ENCODE data around the gene SALL1.

DNA sequence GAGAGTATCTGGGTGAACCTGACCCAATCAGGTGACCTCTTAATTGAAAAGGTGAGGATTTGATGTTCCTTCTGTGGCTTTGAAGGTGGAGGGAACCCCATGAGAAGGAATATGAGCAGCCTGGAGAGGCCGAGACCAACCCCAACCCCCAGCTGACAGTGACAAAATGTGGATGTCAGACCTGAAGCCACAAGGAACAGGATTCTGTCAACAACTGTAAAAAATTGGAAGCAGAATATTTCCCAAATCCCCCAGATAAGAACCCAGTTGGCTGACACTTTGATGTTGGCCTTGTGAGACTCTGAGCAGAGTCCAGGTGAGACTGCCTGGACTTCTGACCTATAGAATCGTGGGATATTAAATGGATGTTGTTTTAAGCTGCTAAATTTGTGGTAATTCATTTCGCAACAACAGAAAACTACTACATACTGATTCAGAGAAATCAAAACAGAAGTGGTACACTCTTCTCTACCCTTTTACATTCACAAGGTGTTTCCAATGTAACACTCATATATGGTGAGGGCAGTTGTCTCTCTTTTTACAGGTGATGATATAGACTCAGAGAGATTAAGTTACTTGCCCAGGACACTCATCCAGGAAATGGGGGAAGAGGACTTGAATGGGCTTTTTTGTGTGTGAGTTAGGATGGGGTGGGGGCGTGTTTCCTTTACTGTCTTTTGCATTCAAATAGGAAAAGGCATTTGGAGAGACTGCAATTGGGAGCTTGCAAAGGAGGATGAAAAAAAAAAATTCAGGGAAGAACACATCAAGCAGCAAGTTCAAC lies 29.8 kb upstream of the SALL1 start:
- TF ChIP-seq, protein P1, sequence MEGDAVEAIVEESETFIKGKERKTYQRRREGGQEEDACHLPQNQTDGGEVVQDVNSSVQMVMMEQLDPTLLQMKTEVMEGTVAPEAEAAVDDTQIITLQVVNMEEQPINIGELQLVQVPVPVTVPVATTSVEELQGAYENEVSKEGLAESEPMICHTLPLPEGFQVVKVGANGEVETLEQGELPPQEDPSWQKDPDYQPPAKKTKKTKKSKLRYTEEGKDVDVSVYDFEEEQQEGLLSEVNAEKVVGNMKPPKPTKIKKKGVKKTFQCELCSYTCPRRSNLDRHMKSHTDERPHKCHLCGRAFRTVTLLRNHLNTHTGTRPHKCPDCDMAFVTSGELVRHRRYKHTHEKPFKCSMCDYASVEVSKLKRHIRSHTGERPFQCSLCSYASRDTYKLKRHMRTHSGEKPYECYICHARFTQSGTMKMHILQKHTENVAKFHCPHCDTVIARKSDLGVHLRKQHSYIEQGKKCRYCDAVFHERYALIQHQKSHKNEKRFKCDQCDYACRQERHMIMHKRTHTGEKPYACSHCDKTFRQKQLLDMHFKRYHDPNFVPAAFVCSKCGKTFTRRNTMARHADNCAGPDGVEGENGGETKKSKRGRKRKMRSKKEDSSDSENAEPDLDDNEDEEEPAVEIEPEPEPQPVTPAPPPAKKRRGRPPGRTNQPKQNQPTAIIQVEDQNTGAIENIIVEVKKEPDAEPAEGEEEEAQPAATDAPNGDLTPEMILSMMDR (conservative IDR thresholded peaks at IDR 0.05; ENCODE audit: low read depth, low read length), result no peak
- no peak for TF ChIP-seq EZH2 (IDR thresholded peaks at IDR 0.05; ENCODE audit: low read length, unreplicated experiment)
- TF ChIP-seq EZH2phosphoT487 (IDR thresholded peaks at IDR 0.05; ENCODE audit: borderline replicate concordance, low read length), result no peak

All from PC-3 (cell line).